GM12864 (cell line): ENCODE measurements around the gene TOR1A.

Experiments used
- DNase-seq: peaks from one replicate; pipeline ENCODE4 v3.0.0-alpha.2; 2011; ENCODE audit warnings: low read depth
- H3K4me3 ChIP-seq: 2 replicates; pipeline ENCODE4 v1.5.1; 2011; ENCODE audit warnings: mild to moderate bottlenecking, low read depth, low read length, control low read depth
- CTCF ChIP-seq: IDR thresholded peaks from 2 replicates; pipeline ENCODE4 v1.5.1; 2011; ENCODE audit warnings: low read depth, mild to moderate bottlenecking, moderate library complexity, low read length, control low read depth, inconsistent platforms; ENCODE audit errors: missing control alignments

TOR1A gene

GRCh38 chr9:129850821-129851550, 27.1 kb upstream of the TOR1A start:
- H3K4me3 ChIP-seq = no peak overlapping the region
- DNase-seq = no peak
- no peak for TF ChIP-seq CTCF

DNA sequence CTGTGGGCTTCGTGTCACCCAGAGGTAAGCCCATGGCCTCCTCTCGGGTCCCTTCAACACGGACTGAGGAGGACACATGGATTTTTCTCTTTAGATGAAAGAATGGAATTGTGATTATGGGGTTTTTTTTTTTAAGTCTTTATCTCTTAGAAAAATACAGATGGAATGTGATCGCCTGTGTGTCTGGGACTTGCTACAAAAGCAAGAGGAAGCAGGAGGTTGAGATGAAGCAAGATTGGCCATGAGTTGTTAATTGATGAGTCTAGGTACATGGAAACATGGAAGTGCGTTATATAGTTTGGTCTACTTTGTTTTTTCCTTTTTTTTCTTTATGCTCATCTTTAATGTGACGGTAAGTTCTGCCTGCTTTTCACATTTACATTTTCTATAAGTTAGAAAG, 26.0 kb upstream of the TOR1A start:
- no peak overlapping the region for H3K4me3 ChIP-seq
- TF ChIP-seq CTCF = no peak
- DNase-seq = no peak

- no peak overlapping the region for H3K4me3 ChIP-seq
- no peak for TF ChIP-seq CTCF
- DNase-seq = no peak
Observed at GRCh38 chr9:129848712-129849441, 24.9 kb upstream of the TOR1A start.

- TF ChIP-seq CTCF = no peak
- no peak overlapping the region for H3K4me3 ChIP-seq
- DNase-seq = no peak
Observed at GRCh38 chr9:129845373-129845772, 21.4 kb upstream of the TOR1A start.

GRCh38 chr9:129841071-129841470, 17.1 kb upstream of the TOR1A start:
- no peak overlapping the region for H3K4me3 ChIP-seq
- no peak for DNase-seq
- no peak for TF ChIP-seq CTCF

- no peak for TF ChIP-seq CTCF
- no peak overlapping the region for H3K4me3 ChIP-seq
- DNase-seq = no peak
Observed at GRCh38 chr9:129840034-129840433, 16.1 kb upstream of the TOR1A start.
